Measurements from ENCODE around the gene TFDP1. TPM values are rescaled to one million over a fixed set of nuclear protein-coding genes. Genes with fewer than 3 reads are reported as not detected.

The TFDP1 gene
- total and polyA plus RNA-seq, 8 donors, result 10.3 to 24.7 (median 17.9) TPM

DNA sequence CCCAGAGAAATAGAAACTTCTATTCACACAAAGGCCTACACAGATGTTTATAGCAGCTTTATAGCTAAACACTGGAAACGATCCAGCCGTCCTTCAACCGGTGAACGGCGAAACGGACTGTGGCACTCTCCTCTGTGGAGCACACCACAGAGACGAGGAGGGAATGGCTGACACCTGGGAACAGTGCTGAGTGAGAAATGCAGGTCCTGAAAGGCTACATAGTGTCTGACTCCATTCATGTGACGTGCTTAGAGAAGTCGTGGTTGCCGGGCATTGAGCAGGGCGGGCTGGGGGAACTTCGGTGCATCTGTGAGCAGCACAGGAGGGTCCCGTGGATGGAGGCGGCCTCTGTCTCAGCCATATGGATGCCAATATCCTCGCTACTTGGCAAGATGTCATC, 79.4 kb downstream of the TFDP1 start:
- no peaks in the 10 kb centered on the region for H3K36me3 ChIP-seq
- FAIRE-seq, result no peak
- no peak overlapping the region for H3K4me3 ChIP-seq
- no peak for ATAC-seq
- intact Hi-C loops (cut with DNase I), result no loop called here
- H3K27me3 ChIP-seq, result no peaks in the 10 kb centered on the region
- H3K4me1 ChIP-seq, result no peaks in the 10 kb centered on the region
- H3K27ac ChIP-seq, result no peak overlapping the region
- 83 to 86% methylated on average over 15 of the region's 15 CpGs for WGBS, 2 donors
- peak in 2 of 6 donors; percentile 5 to 6 for DNase-seq
- TF ChIP-seq, protein P1, sequence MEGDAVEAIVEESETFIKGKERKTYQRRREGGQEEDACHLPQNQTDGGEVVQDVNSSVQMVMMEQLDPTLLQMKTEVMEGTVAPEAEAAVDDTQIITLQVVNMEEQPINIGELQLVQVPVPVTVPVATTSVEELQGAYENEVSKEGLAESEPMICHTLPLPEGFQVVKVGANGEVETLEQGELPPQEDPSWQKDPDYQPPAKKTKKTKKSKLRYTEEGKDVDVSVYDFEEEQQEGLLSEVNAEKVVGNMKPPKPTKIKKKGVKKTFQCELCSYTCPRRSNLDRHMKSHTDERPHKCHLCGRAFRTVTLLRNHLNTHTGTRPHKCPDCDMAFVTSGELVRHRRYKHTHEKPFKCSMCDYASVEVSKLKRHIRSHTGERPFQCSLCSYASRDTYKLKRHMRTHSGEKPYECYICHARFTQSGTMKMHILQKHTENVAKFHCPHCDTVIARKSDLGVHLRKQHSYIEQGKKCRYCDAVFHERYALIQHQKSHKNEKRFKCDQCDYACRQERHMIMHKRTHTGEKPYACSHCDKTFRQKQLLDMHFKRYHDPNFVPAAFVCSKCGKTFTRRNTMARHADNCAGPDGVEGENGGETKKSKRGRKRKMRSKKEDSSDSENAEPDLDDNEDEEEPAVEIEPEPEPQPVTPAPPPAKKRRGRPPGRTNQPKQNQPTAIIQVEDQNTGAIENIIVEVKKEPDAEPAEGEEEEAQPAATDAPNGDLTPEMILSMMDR (IDR thresholded peaks at IDR 0.05), result no peak
- H3K9me3 ChIP-seq, result no peaks in the 10 kb centered on the region

DNA sequence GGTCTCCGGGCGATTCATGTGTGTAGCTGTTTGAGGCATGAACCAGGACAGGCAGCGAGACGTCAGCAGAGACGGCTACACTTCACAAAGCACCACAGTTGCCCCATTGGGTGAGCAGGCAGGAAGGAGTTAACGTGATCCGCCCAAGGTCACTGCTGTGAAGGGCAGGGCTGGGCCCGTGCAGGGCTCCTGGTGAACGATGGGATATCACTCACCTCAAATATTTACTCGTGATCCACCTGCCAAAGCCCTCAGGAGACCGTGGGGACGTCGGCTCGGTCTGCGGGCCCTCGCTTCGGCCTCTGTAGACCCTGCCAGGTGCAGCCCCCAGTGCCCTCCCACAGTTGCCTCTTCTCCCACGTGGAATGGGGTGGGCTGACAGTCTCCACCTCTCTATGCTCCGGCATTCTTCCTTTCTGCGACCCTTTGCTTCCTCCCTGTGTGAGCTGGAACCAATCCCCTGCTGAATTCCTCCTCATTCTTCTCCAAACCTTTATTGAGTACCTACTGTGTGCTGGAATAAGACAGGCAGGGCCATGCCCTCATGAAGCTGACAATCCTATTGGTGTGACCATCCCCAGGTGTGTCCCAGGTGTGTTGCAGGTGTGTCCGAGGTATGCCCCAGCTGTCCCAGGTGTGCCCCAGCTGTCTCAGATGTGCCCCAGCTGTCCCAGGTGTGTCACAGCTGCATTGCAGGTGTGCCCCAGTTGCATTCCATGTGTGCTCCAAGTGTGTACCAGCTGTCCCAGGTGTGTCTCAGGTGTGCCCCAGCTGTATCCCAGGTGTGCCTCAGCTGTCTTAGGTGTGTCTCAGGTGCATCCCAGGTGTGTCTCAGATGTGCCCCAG, 80.4 kb downstream of the TFDP1 start:
- Histone ChIP-seq H3K27ac (no peak overlapping the region), H3K36me3 (no peaks in the 10 kb centered on the region), H3K4me1 (no peaks in the 10 kb centered on the region), H3K4me3 (no peak overlapping the region), H3K9me3 (no peaks in the 10 kb centered on the region), H3K27me3 (no peaks in the 10 kb centered on the region)
- TF ChIP-seq, protein P1 (IDR thresholded peaks at IDR 0.05), result no peak
- intact Hi-C loops (cut with DNase I), result no loop called here
- 21 to 29% methylated on average over 21 of the region's 21 CpGs for WGBS, 2 donors
- FAIRE-seq (no peak), ATAC-seq (peak; percentile 70 to 88 (median 80)), DNase-seq (peak in 4 of 6 donors; percentile 22 to 57 (median 42))

DNA sequence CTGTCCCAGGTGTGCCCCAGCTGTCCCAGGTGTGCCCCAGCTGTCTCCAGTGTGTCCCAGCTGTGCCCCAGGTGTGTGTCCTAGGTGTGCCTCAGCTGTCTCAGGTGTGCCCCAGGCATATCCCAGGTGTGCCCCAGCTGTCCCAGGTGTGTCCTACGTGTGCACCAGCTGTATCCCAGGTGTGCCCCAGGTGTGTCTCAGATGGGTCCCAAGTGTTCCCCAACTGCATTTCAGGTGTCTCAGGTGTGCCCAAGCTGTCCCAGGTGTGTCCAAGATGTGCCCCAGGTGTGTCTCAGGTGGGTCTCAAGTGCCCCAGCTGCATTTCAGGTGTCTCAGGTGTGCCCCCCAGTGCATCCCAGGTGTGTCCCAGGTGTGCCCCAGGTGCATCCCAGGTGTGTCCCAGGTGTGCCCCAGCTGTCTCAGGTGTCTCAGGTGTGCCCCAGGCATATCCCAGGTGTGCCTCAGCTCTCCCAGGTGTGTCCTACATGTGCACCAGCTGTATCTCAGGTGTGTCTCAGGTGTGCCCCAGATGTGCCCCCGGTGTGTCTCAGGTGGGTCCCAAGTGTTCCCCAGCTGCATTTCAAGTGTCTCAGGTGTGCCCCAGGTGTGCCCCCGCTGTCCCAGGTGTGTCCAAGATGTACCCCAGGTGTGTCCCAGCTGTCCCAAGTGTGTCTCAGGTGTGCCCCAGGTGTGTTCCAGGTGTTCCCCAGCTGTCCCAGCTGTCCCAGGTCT, 81.2 kb downstream of the TFDP1 start:
- DNase-seq, result peak in 3 of 6 donors; percentile 7 to 47 (median 19)
- Histone ChIP-seq H3K4me3 (no peak overlapping the region), H3K9me3 (no peaks in the 10 kb centered on the region), H3K36me3 (no peaks in the 10 kb centered on the region), H3K27me3 (no peaks in the 10 kb centered on the region), H3K27ac (no peak overlapping the region), H3K4me1 (no peaks in the 10 kb centered on the region)
- TF ChIP-seq, protein P1 (IDR thresholded peaks at IDR 0.05), result no peak
- WGBS, 2 donors, result 89% methylated on average over 3 of the region's 3 CpGs
- peak in 1 of 4 donors; percentile 19 for ATAC-seq
- intact Hi-C loops (cut with DNase I), result no loop called here
- no peak for FAIRE-seq

DNA sequence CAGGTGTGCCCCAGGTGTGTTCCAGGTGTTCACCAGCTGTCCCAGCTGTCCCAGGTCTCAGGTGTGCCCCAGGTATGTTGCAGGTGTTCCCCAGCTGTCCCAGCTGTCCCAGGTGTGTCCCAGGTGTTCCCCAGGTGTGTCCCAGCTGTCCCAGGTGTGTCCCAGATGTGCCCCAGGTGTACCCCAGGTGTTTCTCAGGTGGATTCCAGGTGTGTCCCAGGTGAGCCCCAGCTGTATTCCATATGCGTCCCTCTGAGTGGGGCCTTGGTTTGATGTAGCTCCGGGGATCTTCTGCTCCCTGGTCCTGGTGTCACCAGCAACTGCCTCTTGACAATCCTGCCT, 81.7 kb downstream of the TFDP1 start:
- Histone ChIP-seq H3K36me3 (no peaks in the 10 kb centered on the region), H3K27ac (no peak overlapping the region), H3K4me1 (no peaks in the 10 kb centered on the region), H3K27me3 (no peaks in the 10 kb centered on the region), H3K9me3 (no peaks in the 10 kb centered on the region), H3K4me3 (no peak overlapping the region)
- DNase-seq (peak in 3 of 6 donors; percentile 13 to 39 (median 14)), ATAC-seq (peak in 1 of 4 donors; percentile 6), FAIRE-seq (no peak)
- TF ChIP-seq, protein P1 (IDR thresholded peaks at IDR 0.05), result no peak
- intact Hi-C loops (cut with DNase I), result no loop called here
- WGBS, 2 donors, result 88 to 92% methylated on average over 2 of the region's 2 CpGs
